NCI-H1417 (cell line): ENCODE measurements around the gene ITIH1.

ENCODE experiments used
- DNase-seq, 3 experiments: peaks; one replicate each; lab custom pipeline; 2025; lab: John Stamatoyannopoulos, UW

The ITIH1 gene

GRCh38 chr3:52841211-52841980, 64.0 kb downstream of the ITIH1 start:
- DNase-seq: no peak
